NCI-H2196 (cell line): ENCODE measurements around the gene IFT88.

Experiments used
- DNase-seq: peaks from one replicate; lab custom pipeline; 2025; ENCODE audit not compliant: unreplicated experiment; lab: John Stamatoyannopoulos, UW

IFT88 gene

GRCh38 chr13:20561741-20562140 is 5.2 kb upstream of the IFT88 start:
- DNase-seq = no peak

- DNase-seq = no peak
These were observed 1.7 kb upstream of the IFT88 start for GRCh38 chr13:20565115-20565736.

- peak; percentile 6 for DNase-seq
These were observed 474 bp upstream of the IFT88 start for GRCh38 chr13:20566468-20566897.

- no peak for DNase-seq
These were observed 1.0 kb downstream of the IFT88 start for GRCh38 chr13:20567881-20568528.

- DNase-seq = no peak
These were observed 3.6 kb downstream of the IFT88 start for GRCh38 chr13:20570517-20570916.

GRCh38 chr13:20571676-20572075 is 4.7 kb downstream of the IFT88 start:
- DNase-seq = no peak

- DNase-seq = no peak
These were observed 6.2 kb downstream of the IFT88 start for GRCh38 chr13:20573186-20573585.

GRCh38 chr13:20573636-20574035 is 6.7 kb downstream of the IFT88 start:
- no peak for DNase-seq

- no peak for DNase-seq
These were observed 12.2 kb downstream of the IFT88 start for GRCh38 chr13:20579191-20579590.

- DNase-seq = no peak
These were observed 13.3 kb downstream of the IFT88 start for GRCh38 chr13:20580257-20580656.

- DNase-seq = no peak
These were observed 15.1 kb downstream of the IFT88 start for GRCh38 chr13:20582026-20582425.

GRCh38 chr13:20583803-20584293 is 16.9 kb downstream of the IFT88 start:
- no peak for DNase-seq

GRCh38 chr13:20585371-20585770 is 18.4 kb downstream of the IFT88 start:
- DNase-seq = no peak

- no peak for DNase-seq
These were observed 21.7 kb downstream of the IFT88 start for GRCh38 chr13:20588529-20589110.

GRCh38 chr13:20590561-20590960 is 23.6 kb downstream of the IFT88 start:
- DNase-seq = no peak

- no peak for DNase-seq
These were observed 25.6 kb downstream of the IFT88 start for GRCh38 chr13:20592606-20593005.

- DNase-seq = no peak
These were observed 27.3 kb downstream of the IFT88 start for GRCh38 chr13:20594280-20594679.

GRCh38 chr13:20607015-20607414 is 40.1 kb downstream of the IFT88 start:
- DNase-seq = no peak

GRCh38 chr13:20608438-20609020 is 41.6 kb downstream of the IFT88 start:
- no peak for DNase-seq

GRCh38 chr13:20609145-20609544 is 42.2 kb downstream of the IFT88 start:
- DNase-seq = no peak

GRCh38 chr13:20610006-20610405 is 43.0 kb downstream of the IFT88 start:
- no peak for DNase-seq
